Adrenal gland (tissue), 12 donors: ENCODE measurements around the gene PROK2. TPM values are rescaled to one million over a fixed set of nuclear protein-coding genes. Genes with fewer than 3 reads are reported as not detected.

Experiments used
- DNase-seq, 7 donors: peaks; one replicate each; pipeline ENCODE4 v3.0.0-alpha.2; 2019 to 2020
- H3K27ac ChIP-seq, 5 donors: fragments of 200-600 bp; sonication (generic) in 4 of 5; 1 replicate in 3 of 5; 2 replicates in 2 of 5; pipeline versions ENCODE4 v1.5.1 to v1.8.0; 2016 to 2020; ENCODE audit warnings: mild to moderate bottlenecking in 1 of 5
- H3K27me3 ChIP-seq: fragments of 200-600 bp; 2 replicates; pipeline ENCODE4 v1.8.0; 2021
- H3K36me3 ChIP-seq, 2 donors: fragments of 200-600 bp; replicated peaks in 1 of 2; 1 replicate in 1 of 2; 2 replicates in 1 of 2; pipeline versions ENCODE4 v1.5.1 to v1.8.0; 2018 to 2022
- H3K4me1 ChIP-seq, 2 donors: fragments of 200-600 bp; replicated peaks in 1 of 2; 1 replicate in 1 of 2; 2 replicates in 1 of 2; pipeline versions ENCODE4 v1.5.1 to v1.8.0; 2018 to 2021
- H3K4me3 ChIP-seq, 4 donors: fragments of 200-600 bp; sonication (generic) in 3 of 4; one replicate each; pipeline ENCODE4 v1.5.1; 2016 to 2018
- H3K9me3 ChIP-seq, 3 donors: fragments of 200-600 bp; sonication (generic) in 1 of 3; replicated peaks in 1 of 3; 1 replicate in 2 of 3; 2 replicates in 1 of 3; pipeline versions ENCODE4 v1.5.1 to v1.8.0; 2016 to 2021
- CTCF ChIP-seq, 6 experiments: fragments of 450-650 bp in 4 of 6; fragments of 200-600 bp in 2 of 6; sonication (generic) in 1 of 6; IDR thresholded peaks; 1 replicate in 5 of 6; 2 replicates in 1 of 6; pipeline versions ENCODE4 v1.5.1 to v1.8.0; 2016 to 2021; ENCODE audit warnings: antibody characterized with exemption in 6 of 6, mild to moderate bottlenecking in 2 of 6, moderate library complexity in 1 of 6
- POLR2A ChIP-seq, 2 donors: fragments of 450-650 bp; IDR thresholded peaks; one replicate each; pipeline ENCODE4 v1.6.1; 2017; ENCODE audit warnings: antibody characterized with exemption in 2 of 2, mild to moderate bottlenecking in 2 of 2, moderate library complexity in 1 of 2
- WGBS, 4 donors: extraction: QIAGEN DNeasy Blood & Tissue Kit in 2 of 4; methylation state at CpG; one replicate each; pipeline versions ENCODE4 v1.1.5 to v1.1.7; 2013 to 2017; 5-methylcytosine and 5-hydroxymethylcytosine counted together
- intact Hi-C, 2 donors: fragments of 100-400 bp; cut with DNase I; formaldehyde crosslinking; loops; one replicate each; pipeline versions ENCODE4 v1.14.1 to v1.15.0; 2022 to 2023
- polyA plus RNA-seq, 3 donors: library from polyadenylated mRNA; stranded (reverse); fragments of 200-250 nt in 2 of 3; fragments of 350-450 nt in 1 of 3; fragmentation: Illumina TruSeq in 1 of 3; extraction: RNeasy Lipid Tissue Mini Kit (QIAGEN cat#74804) in 1 of 3; gene quantifications; one replicate each; pipeline ENCODE4 v1.2.3, GENCODE V29; 2013 to 2014
- total RNA-seq, 9 donors: library from RNA; depleted of rRNA in 4 of 9; stranded (reverse); fragments of >200 nt in 4 of 9; fragments of 120-200 nt in 1 of 9; fragmentation: NEBNext Ultra II Directional in 1 of 9; extraction: Animal tissue kit (Norgen Biotek cat#: 25700) in 1 of 9; gene quantifications; one replicate each; pipeline versions ENCODE4 v1.1.0 to v1.2.4, GENCODE V29; 2013 to 2023
- donor health status: healthy with polysubstance abuse.
- donor health status: Bipolar disorder and iron deficiency.
- donor health status: DM: yes; HTN: yes; CAD: no.
- donor health status: DM: no; HTN: no; CAD: no.
- donor health status: DM: no; HTN: no; CAD: no.
- donor health status: DM: yes; HTN: yes; CAD: no.

PROK2 gene
- total and polyA plus RNA-seq, 12 donors: 0.06 to 0.29 (median 0.18) TPM; not detected in 7

GRCh38 chr3:71753701-71754609 lies 31.0 kb downstream of the PROK2 start, which contains the start of gene GPR27:
TSS of gene GPR27 (plus strand) at chr3:71753855. CDS start at chr3:71754050, 195 bp downstream.
- Histone ChIP-seq H3K4me1 (peaks cover 0 to 2% of the 10 kb centered on the region in 2 donors), H3K4me3 (peak within 1 kb of the TSS in 1 of 4 donors; percentile 54), H3K9me3 (no peaks in the 10 kb centered on the region), H3K27ac (peak within 1 kb of the TSS in 1 of 5 donors; percentile 17), H3K36me3 (no peaks in the 10 kb centered on the region), H3K27me3 (peaks cover 16% of the 10 kb centered on the region)
- TF ChIP-seq POLR2A (IDR thresholded peaks at IDR 0.05) (no peak), CTCF (IDR thresholded peaks at IDR 0.05) (no peak)
- DNase-seq: peak in 2 of 7 donors; percentile 10 to 24
- intact Hi-C loops: no loop called here
- 1% methylated on average over 102 to 131 of the region's 131 CpGs; no CpG with 5 or more reads in 2 of the 4 donors for WGBS, 4 donors

- peaks cover 16% of the 10 kb centered on the region for H3K27me3 ChIP-seq
- no peak for DNase-seq
- no peak overlapping the region for H3K27ac ChIP-seq
- H3K4me3 ChIP-seq: peak overlapping the region in 1 of 4 donors; percentile 54
- no peaks in the 10 kb centered on the region for H3K9me3 ChIP-seq
- intact Hi-C loops: no loop called here
- TF ChIP-seq CTCF (IDR thresholded peaks at IDR 0.05) (no peak), POLR2A (IDR thresholded peaks at IDR 0.05) (no peak)
- H3K4me1 ChIP-seq: peaks cover 0 to 2% of the 10 kb centered on the region in 2 donors
- no peaks in the 10 kb centered on the region for H3K36me3 ChIP-seq
- 13 to 68% (median 37%) methylated on average over 12 to 67 of the region's 68 CpGs for WGBS, 4 donors
These were observed 31.9 kb downstream of the PROK2 start for GRCh38 chr3:71752831-71753700.

GRCh38 chr3:71751602-71752001 lies 33.3 kb downstream of the PROK2 start:
- intact Hi-C loops: no loop called here
- H3K27ac ChIP-seq: no peak overlapping the region
- no peaks in the 10 kb centered on the region for H3K9me3 ChIP-seq
- peaks cover 16% of the 10 kb centered on the region for H3K27me3 ChIP-seq
- peaks cover 0 to 2% of the 10 kb centered on the region in 2 donors for H3K4me1 ChIP-seq
- no peak overlapping the region for H3K4me3 ChIP-seq
- 70 to 80% (median 73%) methylated on average over 4 of the region's 4 CpGs for WGBS, 4 donors
- no peak for DNase-seq
- TF ChIP-seq POLR2A (IDR thresholded peaks at IDR 0.05) (no peak), CTCF (IDR thresholded peaks at IDR 0.05) (no peak)
- H3K36me3 ChIP-seq: no peaks in the 10 kb centered on the region

GRCh38 chr3:71744738-71745137 lies 40.2 kb downstream of the PROK2 start:
- no peak for DNase-seq
- intact Hi-C loops: no loop called here
- H3K4me3 ChIP-seq: no peak overlapping the region
- no peaks in the 10 kb centered on the region for H3K4me1 ChIP-seq
- no peak overlapping the region for H3K27ac ChIP-seq
- no peaks in the 10 kb centered on the region for H3K36me3 ChIP-seq
- H3K27me3 ChIP-seq: no peaks in the 10 kb centered on the region
- whole genome bisulfite sequencing, 4 donors: 81 to 85% (median 83%) methylated on average over 3 of the region's 3 CpGs
- TF ChIP-seq POLR2A (IDR thresholded peaks at IDR 0.05): no peak
- no peak for TF ChIP-seq CTCF (IDR thresholded peaks at IDR 0.05)
- H3K9me3 ChIP-seq: peaks cover 0 to 17% (median 6%) of the 10 kb centered on the region in 3 donors
